DND-41 (cell line): ENCODE results near the gene LRIG3.

Experiments used
- ATAC-seq: fragments of 200-7000 bp; cut with Tn5 transposase; 3 replicates; pipeline ENCODE4 v1.9.1; 2021; ENCODE audit warnings: low read depth; ENCODE audit not compliant: insufficient read depth
- DNase-seq: peaks from one replicate; pipeline ENCODE4 v3.0.0-alpha.2; 2020
- H2AFZ ChIP-seq: 2 replicates; pipeline ENCODE4 v1.6.0; 2012; ENCODE audit warnings: low read depth, low read length
- H3K27ac ChIP-seq: 2 replicates; pipeline ENCODE4 v1.5.1; 2012; ENCODE audit warnings: low read length, inconsistent platforms
- H3K27me3 ChIP-seq: fragments of 200-600 bp; sonication (generic); 2 replicates; pipeline ENCODE4 v1.6.0; 2012; ENCODE audit warnings: low read length, mild to moderate bottlenecking, inconsistent platforms; ENCODE audit not compliant: insufficient read depth, poor library complexity
- H3K36me3 ChIP-seq: 2 replicates; pipeline ENCODE4 v1.5.1; 2012; ENCODE audit warnings: low read length, inconsistent platforms; ENCODE audit not compliant: insufficient read depth
- H3K4me1 ChIP-seq: 2 replicates; pipeline ENCODE4 v1.5.1; 2012; ENCODE audit warnings: mild to moderate bottlenecking, low read length; ENCODE audit not compliant: insufficient read depth
- H3K4me2 ChIP-seq: 2 replicates; pipeline ENCODE4 v1.6.0; 2012; ENCODE audit warnings: mild to moderate bottlenecking, moderate library complexity, low read length, inconsistent platforms; ENCODE audit not compliant: insufficient read depth
- H3K4me3 ChIP-seq, 2 experiments: fragments of 200-600 bp in 1 of 2; shearing (Covaris generic) in 1 of 2; 2 replicates each; pipeline ENCODE4 v1.5.1; 2012 to 2016; ENCODE audit warnings: inconsistent platforms in 2 of 2, low read length in 2 of 2, mild to moderate bottlenecking in 2 of 2, low read depth in 1 of 2, moderate library complexity in 1 of 2
- H3K79me2 ChIP-seq: 2 replicates; pipeline ENCODE4 v1.6.0; 2012; ENCODE audit warnings: low read length, inconsistent platforms; ENCODE audit not compliant: insufficient read depth
- H3K9ac ChIP-seq: 2 replicates; pipeline ENCODE4 v1.6.0; 2012; ENCODE audit warnings: low read depth, mild to moderate bottlenecking, inconsistent platforms, low read length, moderate library complexity
- H3K9me3 ChIP-seq: 2 replicates; pipeline ENCODE4 v1.5.1; 2012; ENCODE audit warnings: low read length, moderate library complexity, mild to moderate bottlenecking, inconsistent platforms; ENCODE audit not compliant: insufficient read depth, severe bottlenecking
- H4K20me1 ChIP-seq: 2 replicates; pipeline ENCODE4 v1.6.0; 2012; ENCODE audit warnings: low read length; ENCODE audit not compliant: insufficient read depth
- CTCF ChIP-seq: IDR thresholded peaks from 2 replicates; pipeline ENCODE4 v1.5.1; 2012; ENCODE audit warnings: borderline replicate concordance, low read length, moderate library complexity, mild to moderate bottlenecking; ENCODE audit not compliant: poor library complexity, severe bottlenecking; ENCODE audit errors: extremely low read depth
- EZH2 ChIP-seq: IDR thresholded peaks from 3 replicates; pipeline ENCODE4 v1.6.1; 2012; ENCODE audit warnings: borderline replicate concordance, low read depth, mild to moderate bottlenecking, moderate library complexity, low read length, inconsistent platforms; ENCODE audit not compliant: severe bottlenecking

The LRIG3 gene

DNA sequence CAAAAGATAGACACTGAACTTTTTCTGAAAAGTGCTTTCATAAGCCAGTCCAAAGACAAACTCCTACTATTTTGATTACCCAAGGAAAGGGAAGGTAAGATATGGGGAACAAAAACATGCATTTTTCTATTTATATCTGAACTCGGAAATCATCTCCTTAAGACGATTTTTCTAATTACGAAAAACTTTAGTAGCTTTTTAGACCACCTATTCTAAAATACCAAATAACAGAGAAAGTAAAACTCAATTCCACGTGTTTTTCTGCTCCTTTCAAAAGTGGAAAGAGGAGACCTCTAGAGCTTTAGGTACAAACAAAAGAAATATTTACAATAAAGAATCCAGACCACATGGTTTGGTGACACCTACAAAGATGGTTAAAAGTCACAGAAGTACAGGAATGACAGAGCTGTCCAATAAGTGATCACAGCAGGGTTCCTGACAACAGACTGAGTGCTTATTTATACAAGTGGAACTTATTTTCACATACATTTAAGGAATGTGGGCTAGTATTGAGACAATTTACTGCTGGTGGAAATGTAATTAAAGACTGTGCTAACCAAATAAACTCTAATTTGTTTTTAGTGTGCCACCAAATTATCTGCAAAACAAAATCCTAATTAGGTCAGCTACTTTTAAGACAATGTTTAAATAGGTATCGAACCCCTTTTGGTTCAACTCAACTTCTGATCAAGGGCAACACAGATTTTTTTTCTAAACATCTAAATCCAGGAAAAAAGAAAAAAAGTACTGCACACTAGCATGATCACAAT is 2.4 kb downstream of the LRIG3 start:
- Histone ChIP-seq H2AFZ (no peak overlapping the region), H3K9me3 (no peaks in the 10 kb centered on the region), H3K4me3 (no peak overlapping the region), H3K9ac (no peak overlapping the region), H4K20me1 (no peaks in the 10 kb centered on the region), H3K27ac (no peak overlapping the region), H3K27me3 (no peaks in the 10 kb centered on the region), H3K4me1 (no peaks in the 10 kb centered on the region), H3K79me2 (no peaks in the 10 kb centered on the region), H3K4me2 (no peak overlapping the region), H3K36me3 (no peaks in the 10 kb centered on the region)
- no peak for DNase-seq
- no peak for TF ChIP-seq CTCF
- TF ChIP-seq EZH2 = no peak
- ATAC-seq = no peak

DNA sequence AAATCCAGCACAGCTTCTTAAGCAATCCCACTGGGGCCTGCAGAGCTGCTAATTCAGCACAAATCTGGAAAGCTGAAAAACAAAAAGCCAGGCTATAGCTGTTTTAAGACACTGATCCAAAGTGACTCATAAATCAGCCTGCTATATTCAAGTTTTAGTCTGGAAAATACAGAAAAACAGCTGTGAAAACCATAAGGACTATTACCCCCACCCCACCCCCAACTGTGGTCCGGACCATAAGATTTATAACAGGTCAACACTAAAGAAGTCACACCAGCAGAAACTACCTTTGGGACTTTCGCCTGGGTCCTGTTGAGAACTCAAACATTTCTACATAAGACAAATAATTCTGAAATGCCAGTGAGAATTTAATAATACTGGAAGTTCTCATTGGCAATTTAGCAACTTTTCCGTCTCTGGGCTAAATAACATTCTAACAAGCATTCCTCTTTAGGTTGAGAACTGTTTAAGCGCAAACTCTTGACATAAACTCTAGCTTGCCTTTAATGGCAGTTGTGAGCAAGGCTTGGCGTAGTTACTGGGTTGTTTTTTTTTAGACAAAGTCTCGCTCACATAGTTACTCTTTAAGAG is 3.3 kb downstream of the LRIG3 start:
- Histone ChIP-seq H3K79me2 (no peaks in the 10 kb centered on the region), H2AFZ (no peak overlapping the region), H3K27ac (no peak overlapping the region), H3K4me1 (no peaks in the 10 kb centered on the region), H3K27me3 (no peaks in the 10 kb centered on the region), H4K20me1 (no peaks in the 10 kb centered on the region), H3K4me2 (no peak overlapping the region), H3K9me3 (no peaks in the 10 kb centered on the region), H3K9ac (no peak overlapping the region), H3K36me3 (no peaks in the 10 kb centered on the region), H3K4me3 (no peak overlapping the region)
- DNase-seq (no peak), ATAC-seq (no peak)
- TF ChIP-seq EZH2 = no peak
- TF ChIP-seq CTCF = no peak

DNA sequence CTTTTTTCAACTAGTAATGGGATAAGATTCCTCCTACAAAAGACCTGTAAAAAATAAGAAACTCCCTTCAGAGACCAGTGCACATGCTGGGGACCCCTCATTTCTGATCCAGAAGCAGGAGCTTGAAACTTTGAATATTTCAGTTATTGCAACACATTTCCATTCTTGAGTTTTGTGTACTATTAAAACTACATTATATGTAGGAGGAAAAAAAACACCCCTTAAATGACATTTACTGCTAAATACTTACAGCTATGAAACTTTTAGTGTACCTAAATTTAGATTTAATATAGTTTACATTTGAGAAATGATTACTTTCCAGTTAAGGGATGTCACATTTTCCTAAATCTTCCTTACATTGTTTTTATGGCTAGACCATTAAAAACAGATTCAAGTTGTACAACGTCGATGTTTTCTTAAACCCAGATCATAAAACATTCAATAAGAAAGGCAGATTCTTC is 4.1 kb downstream of the LRIG3 start:
- no peak overlapping the region for H3K4me3 ChIP-seq
- no peak for TF ChIP-seq CTCF
- TF ChIP-seq EZH2 = no peak
- no peak overlapping the region for H3K27ac ChIP-seq
- ATAC-seq = no peak
- H3K9ac ChIP-seq = no peak overlapping the region
- H3K36me3 ChIP-seq = no peaks in the 10 kb centered on the region
- no peaks in the 10 kb centered on the region for H3K9me3 ChIP-seq
- H3K4me1 ChIP-seq = no peaks in the 10 kb centered on the region
- H3K79me2 ChIP-seq = no peaks in the 10 kb centered on the region
- no peaks in the 10 kb centered on the region for H4K20me1 ChIP-seq
- H3K4me2 ChIP-seq = no peak overlapping the region
- H2AFZ ChIP-seq = no peak overlapping the region
- H3K27me3 ChIP-seq = no peaks in the 10 kb centered on the region
- DNase-seq = no peak
